Astrocyte (in vitro differentiated cells and primary cell): ENCODE measurements around the gene GPR68.

Source experiments
- EZH2 ChIP-seq: IDR thresholded peaks from 2 replicates; pipeline ENCODE4 v1.6.1; 2012; ENCODE audit warnings: mild to moderate bottlenecking, low read length, inconsistent platforms; ENCODE audit not compliant: insufficient read depth
- TF ChIP-seq, protein P1 (sequence below): IDR thresholded peaks from 2 replicates; pipeline ENCODE4 v1.5.1; 2011; ENCODE audit warnings: low read depth, mild to moderate bottlenecking, inconsistent platforms, low read length, moderate library complexity; ENCODE audit not compliant: insufficient read depth

DNA sequence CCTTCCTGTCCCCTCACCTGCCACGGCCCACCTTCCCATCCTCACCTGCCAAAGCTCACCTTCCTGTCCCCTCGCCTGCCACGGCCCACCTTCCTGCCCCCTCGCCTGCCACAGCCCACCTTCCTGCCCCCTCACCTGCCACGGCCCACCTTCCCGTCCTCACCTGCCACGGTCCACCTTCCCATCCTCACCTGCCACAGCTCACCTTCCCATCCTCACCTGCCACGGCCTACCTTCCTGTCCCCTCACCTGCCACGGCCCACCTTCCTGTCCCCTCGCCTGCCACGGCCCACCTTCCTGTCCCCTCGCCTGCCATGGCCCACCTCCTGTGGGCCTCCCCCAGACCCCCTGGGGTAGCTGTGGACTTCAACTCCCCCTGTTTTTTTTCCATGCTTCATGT, 48.8 kb upstream of the GPR68 start:
- TF ChIP-seq, protein P1, sequence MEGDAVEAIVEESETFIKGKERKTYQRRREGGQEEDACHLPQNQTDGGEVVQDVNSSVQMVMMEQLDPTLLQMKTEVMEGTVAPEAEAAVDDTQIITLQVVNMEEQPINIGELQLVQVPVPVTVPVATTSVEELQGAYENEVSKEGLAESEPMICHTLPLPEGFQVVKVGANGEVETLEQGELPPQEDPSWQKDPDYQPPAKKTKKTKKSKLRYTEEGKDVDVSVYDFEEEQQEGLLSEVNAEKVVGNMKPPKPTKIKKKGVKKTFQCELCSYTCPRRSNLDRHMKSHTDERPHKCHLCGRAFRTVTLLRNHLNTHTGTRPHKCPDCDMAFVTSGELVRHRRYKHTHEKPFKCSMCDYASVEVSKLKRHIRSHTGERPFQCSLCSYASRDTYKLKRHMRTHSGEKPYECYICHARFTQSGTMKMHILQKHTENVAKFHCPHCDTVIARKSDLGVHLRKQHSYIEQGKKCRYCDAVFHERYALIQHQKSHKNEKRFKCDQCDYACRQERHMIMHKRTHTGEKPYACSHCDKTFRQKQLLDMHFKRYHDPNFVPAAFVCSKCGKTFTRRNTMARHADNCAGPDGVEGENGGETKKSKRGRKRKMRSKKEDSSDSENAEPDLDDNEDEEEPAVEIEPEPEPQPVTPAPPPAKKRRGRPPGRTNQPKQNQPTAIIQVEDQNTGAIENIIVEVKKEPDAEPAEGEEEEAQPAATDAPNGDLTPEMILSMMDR: no peak
- no peak for TF ChIP-seq EZH2
